K562 (cell line): ENCODE measurements around the gene ADM5. TPM values are rescaled to one million over a fixed set of nuclear protein-coding genes. Genes with fewer than 3 reads are reported as not detected.

Experiments used
- E4F1 ChIP-seq: fragments of 250-450 bp; sonication (Bioruptor Pico); IDR thresholded peaks from 2 replicates; pipeline ENCODE4 v1.5.0; 2021; ENCODE audit warnings: mild to moderate bottlenecking, borderline replicate concordance
- EWSR1 ChIP-seq: fragments of 450-650 bp; IDR thresholded peaks from 2 replicates; pipeline ENCODE4 v1.6.1; 2018; ENCODE audit warnings: borderline replicate concordance, mild to moderate bottlenecking, low read depth, moderate library complexity; ENCODE audit not compliant: partially characterized antibody
- GTF2A2 ChIP-seq: IDR thresholded peaks from 2 replicates; pipeline ENCODE4 v1.6.1; 2016; ENCODE audit warnings: mild to moderate bottlenecking, missing genetic modification characterization, missing compliant biosample characterization
- MGA ChIP-seq: fragments of 450-650 bp; IDR thresholded peaks from 2 replicates; pipeline ENCODE4 v1.6.1; 2016; ENCODE audit warnings: mild to moderate bottlenecking, moderate library complexity
- MITF ChIP-seq: IDR thresholded peaks from 2 replicates; pipeline ENCODE4 v1.6.1; 2014; ENCODE audit warnings: antibody characterized with exemption
- RBFOX2 ChIP-seq: fragments of 200-400 bp; formaldehyde crosslinking; IDR thresholded peaks from 2 replicates; pipeline ENCODE4 v1.6.1; 2017; ENCODE audit warnings: low read depth, mild to moderate bottlenecking, low read length, moderate library complexity
- TCF7L2 ChIP-seq: fragments of 150-350 bp; IDR thresholded peaks from 2 replicates; pipeline ENCODE4 v1.6.1; 2016; ENCODE audit warnings: low read depth, mild to moderate bottlenecking, low read length, moderate library complexity
- U2AF1 ChIP-seq: fragments of 200-400 bp; formaldehyde crosslinking; optimal IDR thresholded peaks from 2 replicates; pipeline ENCODE3; 2017; ENCODE audit warnings: mild to moderate bottlenecking, low read depth, low read length, moderate library complexity
- XRCC3 ChIP-seq: fragments of 450-650 bp; IDR thresholded peaks from 2 replicates; pipeline ENCODE4 v1.6.1; 2017; ENCODE audit warnings: mild to moderate bottlenecking, moderate library complexity
- ZKSCAN8 ChIP-seq: fragments of 200-800 bp; sonication (Bioruptor generic); IDR thresholded peaks from 2 replicates; pipeline ENCODE4 v1.6.1; 2016; ENCODE audit warnings: missing genetic modification characterization, missing compliant biosample characterization
- ZNF134 ChIP-seq: fragments of 250-450 bp; sonication (Bioruptor Pico); conservative IDR thresholded peaks from 2 replicates; pipeline ENCODE4 v1.4.0; 2020
- ZNF224 ChIP-seq: sonication (generic); formaldehyde crosslinking; IDR thresholded peaks from 2 replicates; pipeline ENCODE4 v1.8.0; 2022; ENCODE audit warnings: mild to moderate bottlenecking, missing genetic modification reagents
- ZNF253 ChIP-seq: fragments of 250-450 bp; sonication (Bioruptor Pico); conservative IDR thresholded peaks from 2 replicates; pipeline ENCODE4 v1.6.1; 2021; ENCODE audit warnings: mild to moderate bottlenecking
- polyA plus RNA-seq, 8 experiments: library from polyadenylated mRNA; depleted of rRNA in 4 of 8; stranded (reverse) in 5 of 8; unstranded in 3 of 8; fragments of >200 nt; fragmentation: Nextera tagmentation in 2 of 8; fragmentation: Illumina TruSeq in 1 of 8; extraction: Ambion mirVana in 2 of 8; extraction: Trizol in 1 of 8; gene quantifications; 2 replicates each; pipeline versions ENCODE4 v1.2.1 to v1.2.3, GENCODE V29; 2011 to 2014; ENCODE audit warnings: inconsistent platforms in 1 of 8, missing spikeins in 1 of 8
- total RNA-seq, 7 experiments: library from RNA; depleted of rRNA in 6 of 7; stranded (reverse); fragments of >200 nt in 6 of 7; fragmentation: Illumina TruSeq in 2 of 7; extraction: Trizol in 2 of 7; gene quantifications; 2 replicates each; pipeline versions ENCODE4 v1.2.1 to v1.2.3, GENCODE V29; 2011 to 2021; ENCODE audit warnings: low replicate concordance in 1 of 7

Gene ADM5
- total and polyA plus RNA-seq, 9 of the 15 experiments (the other 6 are each of a cell fraction or from before 2014, with no cell fraction given): 0.13 to 8.4 (median 2.0) TPM; not detected in 1

GRCh38 chr19:49676136-49676783, 13.1 kb upstream of the ADM5 start (continued):
- no peak; the same call in 1 of the 2 replicates for TF ChIP-seq MGA
- no peak for TF ChIP-seq U2AF1
- TF ChIP-seq ZNF134 (CRISPR knock-in tag): no peak
- no peak for TF ChIP-seq ZNF253
- TF ChIP-seq RBFOX2: peak; percentile 53
- TF ChIP-seq GTF2A2: 0 out of 2 replicates have a peak, but pooled peaks have one; percentile 31
- no peak for TF ChIP-seq E4F1 (CRISPR knock-in tag)
- TF ChIP-seq XRCC3: no peak
- TF ChIP-seq MITF: no peak
- no peak for TF ChIP-seq ZKSCAN8 (CRISPR knock-in tag)
- no peak; the same call in 1 of the 2 replicates for TF ChIP-seq ZNF224 (CRISPR knock-in tag)
- TF ChIP-seq EWSR1: no peak
- peak; percentile 97 for TF ChIP-seq TCF7L2
